ENCODE results near the gene ZNF619. TPM values are rescaled to one million over a fixed set of nuclear protein-coding genes. Genes with fewer than 3 reads are reported as not detected.

ZNF619 gene
- total and polyA plus RNA-seq, 2 of the 13 experiments (the other 11 are each of a cell fraction or from before 2014, with no cell fraction given), result 0.83 to 5.2 TPM

DNA sequence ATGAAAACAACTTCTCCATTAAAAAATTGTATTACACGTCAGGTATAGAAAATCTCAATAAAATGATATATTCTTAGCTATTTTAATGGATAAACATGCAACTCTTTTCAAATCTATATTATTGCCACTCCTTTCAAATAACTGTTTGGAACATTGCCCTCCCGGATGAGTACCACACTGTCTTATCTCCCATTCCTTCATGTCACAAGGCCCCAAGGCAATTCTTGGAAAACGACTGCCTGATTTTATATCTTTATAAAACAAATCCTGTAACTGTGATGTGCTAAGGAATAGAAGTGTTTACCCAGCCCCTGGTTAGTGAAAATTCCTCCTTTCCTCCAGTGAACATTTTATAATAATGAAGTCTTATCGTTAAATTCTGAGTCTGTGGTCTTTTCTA lies 6.2 kb upstream of the ZNF619 start:
- Histone ChIP-seq H3K27me3 (ENCODE audit: control insufficient read depth in 1 of 2, insufficient read depth in 2 of 2, low read length in 2 of 2) (no peaks in the 10 kb centered on the region), H4K20me1 (ENCODE audit: insufficient read depth, low read length) (no peaks in the 10 kb centered on the region), H3K4me3 (replicated peaks in 1 of 3; ENCODE audit: insufficient read depth in 1 of 3, low read depth in 2 of 3, low read length in 3 of 3) (no peak overlapping the region), H3K4me2 (ENCODE audit: low read depth, low read length) (no peak overlapping the region), H3K9me3 (ENCODE audit: low read length) (no peaks in the 10 kb centered on the region), H3K79me2 (ENCODE audit: insufficient read depth, low read length) (no peaks in the 10 kb centered on the region), H3K9ac (ENCODE audit: insufficient read depth, low read depth, low read length) (no peak overlapping the region), H2AFZ (ENCODE audit: low read length) (no peak overlapping the region), H3K4me1 (ENCODE audit: insufficient read depth, low read length) (peaks cover 12% of the 10 kb centered on the region), H3K36me3 (replicated peaks in 1 of 2; ENCODE audit: control insufficient read depth in 1 of 2, insufficient read depth in 2 of 2, low read length in 2 of 2) (no peaks in the 10 kb centered on the region), H3K27ac (ENCODE audit: extremely low read length, insufficient read depth, low read length) (no peak overlapping the region)
- ChIA-PET CTCF (ENCODE audit: low intra/inter-chr PET ratio, low total read pairs) (no interaction called here), POLR2A (no interaction called here)
- in situ Hi-C loops (cut with HindIII; ENCODE audit: extremely low pct_ligation_motif_present, low pct_unique_long_range_greater_than_20kb), result no loop called here
- FAIRE-seq (no peak), DNase-seq (ENCODE audit: low spot score) (no peak), ATAC-seq (no peak)
- WGBS (ENCODE audit: low lambda C conversion rate), result 71% methylated on average over 4 of the region's 4 CpGs
- intact Hi-C loops (cut with micrococcal nuclease; ENCODE audit: unreplicated experiment), result no loop called here
- no TSS peak for BruUV-seq (replicated peaks)
- TF ChIP-seq, protein P1, sequence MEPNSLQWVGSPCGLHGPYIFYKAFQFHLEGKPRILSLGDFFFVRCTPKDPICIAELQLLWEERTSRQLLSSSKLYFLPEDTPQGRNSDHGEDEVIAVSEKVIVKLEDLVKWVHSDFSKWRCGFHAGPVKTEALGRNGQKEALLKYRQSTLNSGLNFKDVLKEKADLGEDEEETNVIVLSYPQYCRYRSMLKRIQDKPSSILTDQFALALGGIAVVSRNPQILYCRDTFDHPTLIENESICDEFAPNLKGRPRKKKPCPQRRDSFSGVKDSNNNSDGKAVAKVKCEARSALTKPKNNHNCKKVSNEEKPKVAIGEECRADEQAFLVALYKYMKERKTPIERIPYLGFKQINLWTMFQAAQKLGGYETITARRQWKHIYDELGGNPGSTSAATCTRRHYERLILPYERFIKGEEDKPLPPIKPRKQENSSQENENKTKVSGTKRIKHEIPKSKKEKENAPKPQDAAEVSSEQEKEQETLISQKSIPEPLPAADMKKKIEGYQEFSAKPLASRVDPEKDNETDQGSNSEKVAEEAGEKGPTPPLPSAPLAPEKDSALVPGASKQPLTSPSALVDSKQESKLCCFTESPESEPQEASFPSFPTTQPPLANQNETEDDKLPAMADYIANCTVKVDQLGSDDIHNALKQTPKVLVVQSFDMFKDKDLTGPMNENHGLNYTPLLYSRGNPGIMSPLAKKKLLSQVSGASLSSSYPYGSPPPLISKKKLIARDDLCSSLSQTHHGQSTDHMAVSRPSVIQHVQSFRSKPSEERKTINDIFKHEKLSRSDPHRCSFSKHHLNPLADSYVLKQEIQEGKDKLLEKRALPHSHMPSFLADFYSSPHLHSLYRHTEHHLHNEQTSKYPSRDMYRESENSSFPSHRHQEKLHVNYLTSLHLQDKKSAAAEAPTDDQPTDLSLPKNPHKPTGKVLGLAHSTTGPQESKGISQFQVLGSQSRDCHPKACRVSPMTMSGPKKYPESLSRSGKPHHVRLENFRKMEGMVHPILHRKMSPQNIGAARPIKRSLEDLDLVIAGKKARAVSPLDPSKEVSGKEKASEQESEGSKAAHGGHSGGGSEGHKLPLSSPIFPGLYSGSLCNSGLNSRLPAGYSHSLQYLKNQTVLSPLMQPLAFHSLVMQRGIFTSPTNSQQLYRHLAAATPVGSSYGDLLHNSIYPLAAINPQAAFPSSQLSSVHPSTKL (CRISPR knock-in tag; IDR thresholded peaks at IDR 0.05), result no peak
- TF ChIP-seq, protein P2, sequence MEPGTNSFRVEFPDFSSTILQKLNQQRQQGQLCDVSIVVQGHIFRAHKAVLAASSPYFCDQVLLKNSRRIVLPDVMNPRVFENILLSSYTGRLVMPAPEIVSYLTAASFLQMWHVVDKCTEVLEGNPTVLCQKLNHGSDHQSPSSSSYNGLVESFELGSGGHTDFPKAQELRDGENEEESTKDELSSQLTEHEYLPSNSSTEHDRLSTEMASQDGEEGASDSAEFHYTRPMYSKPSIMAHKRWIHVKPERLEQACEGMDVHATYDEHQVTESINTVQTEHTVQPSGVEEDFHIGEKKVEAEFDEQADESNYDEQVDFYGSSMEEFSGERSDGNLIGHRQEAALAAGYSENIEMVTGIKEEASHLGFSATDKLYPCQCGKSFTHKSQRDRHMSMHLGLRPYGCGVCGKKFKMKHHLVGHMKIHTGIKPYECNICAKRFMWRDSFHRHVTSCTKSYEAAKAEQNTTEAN (CRISPR knock-in tag; conservative IDR thresholded peaks at IDR 0.05), result no peak
- TF ChIP-seq ZSCAN12 (CRISPR knock-in tag; IDR thresholded peaks at IDR 0.05) (no peak), KLF16 (CRISPR knock-in tag; IDR thresholded peaks at IDR 0.05) (no peak), FOSL1 (CRISPR knock-in tag; IDR thresholded peaks at IDR 0.05; ENCODE audit: borderline replicate concordance) (no peak), ATRX (CRISPR knock-in tag; IDR thresholded peaks at IDR 0.05; ENCODE audit: borderline replicate concordance) (no peak), SRSF4 (IDR thresholded peaks at IDR 0.05; ENCODE audit: low read depth, low read length, poor library complexity, severe bottlenecking) (no peak), ZNF619 (CRISPR knock-in tag; IDR thresholded peaks at IDR 0.05) (no peak), FOXK1 (CRISPR knock-in tag; IDR thresholded peaks at IDR 0.05; ENCODE audit: borderline replicate concordance, low read depth) (no peak), GTF2F1 (IDR thresholded peaks at IDR 0.05; ENCODE audit: low read length) (no peak), ZNF263 (CRISPR knock-in tag; IDR thresholded peaks at IDR 0.05) (no peak), EED (CRISPR knock-in tag; IDR thresholded peaks at IDR 0.05) (no peak), HES4 (CRISPR knock-in tag; IDR thresholded peaks at IDR 0.05; ENCODE audit: borderline replicate concordance) (no peak), ZNF326 (CRISPR knock-in tag; IDR thresholded peaks at IDR 0.05; ENCODE audit: borderline replicate concordance) (no peak), PCBP1 (IDR thresholded peaks at IDR 0.05; ENCODE audit: borderline replicate concordance, low read depth, low read length) (no peak)
- TF ChIP-seq, protein P3, sequence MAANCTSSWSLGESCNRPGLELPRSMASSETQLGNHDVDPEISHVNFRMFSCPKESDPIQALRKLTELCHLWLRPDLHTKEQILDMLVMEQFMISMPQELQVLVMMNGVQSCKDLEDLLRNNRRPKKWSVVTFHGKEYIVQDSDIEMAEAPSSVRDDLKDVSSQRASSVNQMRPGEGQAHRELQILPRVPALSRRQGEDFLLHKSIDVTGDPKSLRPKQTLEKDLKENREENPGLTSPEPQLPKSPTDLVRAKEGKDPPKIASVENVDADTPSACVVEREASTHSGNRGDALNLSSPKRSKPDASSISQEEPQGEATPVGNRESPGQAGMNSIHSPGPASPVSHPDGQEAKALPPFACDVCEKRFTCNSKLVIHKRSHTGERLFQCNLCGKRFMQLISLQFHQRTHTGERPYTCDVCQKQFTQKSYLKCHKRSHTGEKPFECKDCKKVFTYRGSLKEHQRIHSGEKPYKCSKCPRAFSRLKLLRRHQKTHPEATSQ (CRISPR knock-in tag; IDR thresholded peaks at IDR 0.05; ENCODE audit: borderline replicate concordance), result no peak
- TF ChIP-seq, protein P4, sequence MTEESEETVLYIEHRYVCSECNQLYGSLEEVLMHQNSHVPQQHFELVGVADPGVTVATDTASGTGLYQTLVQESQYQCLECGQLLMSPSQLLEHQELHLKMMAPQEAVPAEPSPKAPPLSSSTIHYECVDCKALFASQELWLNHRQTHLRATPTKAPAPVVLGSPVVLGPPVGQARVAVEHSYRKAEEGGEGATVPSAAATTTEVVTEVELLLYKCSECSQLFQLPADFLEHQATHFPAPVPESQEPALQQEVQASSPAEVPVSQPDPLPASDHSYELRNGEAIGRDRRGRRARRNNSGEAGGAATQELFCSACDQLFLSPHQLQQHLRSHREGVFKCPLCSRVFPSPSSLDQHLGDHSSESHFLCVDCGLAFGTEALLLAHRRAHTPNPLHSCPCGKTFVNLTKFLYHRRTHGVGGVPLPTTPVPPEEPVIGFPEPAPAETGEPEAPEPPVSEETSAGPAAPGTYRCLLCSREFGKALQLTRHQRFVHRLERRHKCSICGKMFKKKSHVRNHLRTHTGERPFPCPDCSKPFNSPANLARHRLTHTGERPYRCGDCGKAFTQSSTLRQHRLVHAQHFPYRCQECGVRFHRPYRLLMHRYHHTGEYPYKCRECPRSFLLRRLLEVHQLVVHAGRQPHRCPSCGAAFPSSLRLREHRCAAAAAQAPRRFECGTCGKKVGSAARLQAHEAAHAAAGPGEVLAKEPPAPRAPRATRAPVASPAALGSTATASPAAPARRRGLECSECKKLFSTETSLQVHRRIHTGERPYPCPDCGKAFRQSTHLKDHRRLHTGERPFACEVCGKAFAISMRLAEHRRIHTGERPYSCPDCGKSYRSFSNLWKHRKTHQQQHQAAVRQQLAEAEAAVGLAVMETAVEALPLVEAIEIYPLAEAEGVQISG (CRISPR knock-in tag; IDR thresholded peaks at IDR 0.05), result no peak

Measured in HepG2 (cell line).